GM12892 (cell line): ENCODE results near the gene COL6A2.

Experiments used
- POLR2A ChIP-seq: IDR thresholded peaks from 2 replicates; pipeline ENCODE4 v1.6.1; 2011; ENCODE audit warnings: low read depth, low read length, control low read depth
- POLR2AphosphoS5 ChIP-seq: IDR thresholded peaks from 2 replicates; pipeline ENCODE4 v1.6.1; 2011; ENCODE audit warnings: low read depth, low read length, control low read depth
- TAF1 ChIP-seq: IDR thresholded peaks from 2 replicates; pipeline ENCODE4 v1.6.1; 2011; ENCODE audit warnings: low read depth, mild to moderate bottlenecking, control low read depth, low read length, borderline replicate concordance

GRCh38 chr21:46094401-46095082, 3.4 kb upstream of the COL6A2 start:
- TF ChIP-seq POLR2AphosphoS5, result no peak
- no peak for TF ChIP-seq POLR2A
- no peak for TF ChIP-seq TAF1
